SK-N-SH treated with all-trans-retinoic acid at 6 μM for 48 hours (cell line): ENCODE data around the gene TUBGCP2.

Experiments
- ATAC-seq: fragments of 200-7000 bp; cut with Tn5 transposase; 3 replicates; pipeline ENCODE4 v1.9.1; 2020; ENCODE audit warnings: mild to moderate bottlenecking, moderate library complexity
- ARNTL ChIP-seq: fragments of 450-650 bp; formaldehyde crosslinking; IDR thresholded peaks from 2 replicates; pipeline ENCODE4 v1.5.0; 2020; ENCODE audit warnings: low read depth, mild to moderate bottlenecking, moderate library complexity, borderline replicate concordance
- CREB5 ChIP-seq: fragments of 250-450 bp; sonication (Bioruptor Pico); IDR thresholded peaks from 2 replicates; pipeline ENCODE4 v1.5.1; 2020; ENCODE audit warnings: low read depth, mild to moderate bottlenecking, moderate library complexity
- CSRNP3 ChIP-seq: fragments of 250-450 bp; sonication (Bioruptor Pico); IDR thresholded peaks from 2 replicates; pipeline ENCODE4 v1.5.1; 2021; ENCODE audit warnings: mild to moderate bottlenecking, moderate library complexity
- GLIS3 ChIP-seq: fragments of 250-450 bp; sonication (Bioruptor Pico); IDR thresholded peaks from 2 replicates; pipeline ENCODE4 v1.5.0; 2020; ENCODE audit warnings: mild to moderate bottlenecking, moderate library complexity
- ISL1 ChIP-seq: fragments of 250-450 bp; sonication (Bioruptor Pico); IDR thresholded peaks from 2 replicates; pipeline ENCODE4 v2.1.2; 2022; ENCODE audit warnings: mild to moderate bottlenecking, moderate library complexity
- OSR1 ChIP-seq: fragments of 250-450 bp; sonication (Bioruptor Pico); IDR thresholded peaks from 2 replicates; pipeline ENCODE4 v1.8.0; 2022; ENCODE audit warnings: moderate library complexity, mild to moderate bottlenecking, inconsistent platforms
- PATZ1 ChIP-seq: fragments of 250-450 bp; sonication (Bioruptor Pico); IDR thresholded peaks from 2 replicates; pipeline ENCODE4 v1.8.0; 2020; ENCODE audit warnings: mild to moderate bottlenecking, moderate library complexity, borderline replicate concordance
- PPARA ChIP-seq: fragments of 250-450 bp; sonication (Bioruptor Pico); IDR thresholded peaks from 2 replicates; pipeline ENCODE4 v1.5.0; 2020; ENCODE audit warnings: mild to moderate bottlenecking, borderline replicate concordance
- RARB ChIP-seq: fragments of 250-450 bp; sonication (Bioruptor Pico); IDR thresholded peaks from 2 replicates; pipeline ENCODE4 v1.8.0; 2021; ENCODE audit warnings: mild to moderate bottlenecking, moderate library complexity
- SNAI2 ChIP-seq: fragments of 250-450 bp; sonication (Bioruptor Pico); IDR thresholded peaks from 2 replicates; pipeline ENCODE4 v1.5.0; 2020; ENCODE audit warnings: mild to moderate bottlenecking, moderate library complexity
- TCF4 ChIP-seq: fragments of 250-450 bp; sonication (Bioruptor Pico); IDR thresholded peaks from 2 replicates; pipeline ENCODE4 v1.8.0; 2021; ENCODE audit warnings: mild to moderate bottlenecking, moderate library complexity, borderline replicate concordance
- TOX ChIP-seq: fragments of 250-450 bp; sonication (Bioruptor Pico); IDR thresholded peaks from 2 replicates; pipeline ENCODE4 v1.8.0; 2021; ENCODE audit warnings: mild to moderate bottlenecking, moderate library complexity, borderline replicate concordance
- TSHZ2 ChIP-seq: fragments of 250-450 bp; sonication (Bioruptor Pico); IDR thresholded peaks from 2 replicates; pipeline ENCODE4 v1.5.0; 2020; ENCODE audit warnings: mild to moderate bottlenecking, moderate library complexity
- ZFP3 ChIP-seq: fragments of 250-450 bp; sonication (Bioruptor Pico); IDR thresholded peaks from 2 replicates; pipeline ENCODE4 v1.5.0; 2020; ENCODE audit warnings: mild to moderate bottlenecking, moderate library complexity
- ZFP30 ChIP-seq: fragments of 450-650 bp; formaldehyde crosslinking; IDR thresholded peaks from 2 replicates; pipeline ENCODE4 v1.5.0; 2022; ENCODE audit warnings: mild to moderate bottlenecking, moderate library complexity
- ZNF565 ChIP-seq: fragments of 450-650 bp; formaldehyde crosslinking; conservative IDR thresholded peaks from 2 replicates; pipeline ENCODE4 v1.5.0; 2020; ENCODE audit warnings: low read depth, mild to moderate bottlenecking, moderate library complexity
- ZNF70 ChIP-seq: fragments of 450-650 bp; formaldehyde crosslinking; IDR thresholded peaks from 2 replicates; pipeline ENCODE4 v1.5.0; 2020; ENCODE audit warnings: mild to moderate bottlenecking, moderate library complexity

The TUBGCP2 gene

GRCh38 chr10:133349160-133349568 lies 40.5 kb upstream of the TUBGCP2 start:
- TF ChIP-seq ZNF70 (CRISPR knock-in tag) (no peak), ARNTL (no peak), CREB5 (CRISPR knock-in tag) (no peak), ZFP3 (CRISPR knock-in tag) (no peak), ISL1 (no peak)
- ATAC-seq: no peak

GRCh38 chr10:133347710-133348517 lies 39.2 kb upstream of the TUBGCP2 start:
- TF ChIP-seq ZFP3 (CRISPR knock-in tag): no peak
- TF ChIP-seq CSRNP3 (CRISPR knock-in tag): no peak
- no peak for TF ChIP-seq TCF4 (CRISPR knock-in tag)
- no peak for TF ChIP-seq ZFP30 (CRISPR knock-in tag)
- TF ChIP-seq TOX: no peak
- TF ChIP-seq SNAI2 (CRISPR knock-in tag): no peak
- TF ChIP-seq ZNF565 (CRISPR knock-in tag): no peak
- TF ChIP-seq OSR1 (CRISPR knock-in tag): no peak
- no peak for TF ChIP-seq PATZ1 (CRISPR knock-in tag)
- TF ChIP-seq ARNTL: no peak
- no peak for TF ChIP-seq GLIS3 (CRISPR knock-in tag)
- no peak for TF ChIP-seq TSHZ2
- no peak for TF ChIP-seq ISL1
- ATAC-seq: no peak

- no peak for ATAC-seq
- TF ChIP-seq SNAI2 (CRISPR knock-in tag): no peak
- TF ChIP-seq CREB5 (CRISPR knock-in tag): no peak
Measured at GRCh38 chr10:133346413-133346812, 37.7 kb upstream of the TUBGCP2 start.

- no peak for TF ChIP-seq SNAI2 (CRISPR knock-in tag)
- no peak for TF ChIP-seq ZFP30 (CRISPR knock-in tag)
- no peak for TF ChIP-seq TCF4 (CRISPR knock-in tag)
- no peak for TF ChIP-seq ISL1
- ATAC-seq: no peak
Measured at GRCh38 chr10:133344236-133344635, 35.6 kb upstream of the TUBGCP2 start.

GRCh38 chr10:133343558-133343957 lies 34.9 kb upstream of the TUBGCP2 start:
- no peak for TF ChIP-seq CSRNP3 (CRISPR knock-in tag)
- no peak for TF ChIP-seq TOX
- TF ChIP-seq ZFP30 (CRISPR knock-in tag): no peak
- no peak for TF ChIP-seq SNAI2 (CRISPR knock-in tag)
- TF ChIP-seq GLIS3 (CRISPR knock-in tag): no peak
- TF ChIP-seq CREB5 (CRISPR knock-in tag): no peak
- TF ChIP-seq RARB (CRISPR knock-in tag): no peak
- TF ChIP-seq PPARA: no peak
- ATAC-seq: no peak
